Smooth muscle cell (in vitro differentiated cells): ENCODE measurements around the gene LUZP2. TPM values are rescaled to one million over a fixed set of nuclear protein-coding genes. Genes with fewer than 3 reads are reported as not detected.
"Not testable (repeated sequence)": the region's sequence is repeated elsewhere in the genome, so short reads cannot be mapped to it uniquely, and the experiment has no call there.

ENCODE experiments used
- DNase-seq: peaks from one replicate; lab custom pipeline; 2025; ENCODE audit not compliant: unreplicated experiment; lab: John Stamatoyannopoulos, UW
- H2AFZ ChIP-seq: fragments of 200-600 bp; sonication (generic); 2 replicates; pipeline ENCODE4 v1.6.0; 2016; ENCODE audit warnings: antibody characterized with exemption, low read depth, mild to moderate bottlenecking
- H3F3A ChIP-seq: fragments of 200-600 bp; sonication (generic); 2 replicates; pipeline ENCODE4 v1.6.0; 2017; ENCODE audit warnings: antibody characterized with exemption, low read depth
- H3K27ac ChIP-seq: fragments of 200-600 bp; sonication (generic); 2 replicates; pipeline ENCODE4 v1.5.1; 2016; ENCODE audit warnings: low read depth, mild to moderate bottlenecking
- H3K27me3 ChIP-seq: fragments of 200-600 bp; sonication (generic); 2 replicates; pipeline ENCODE4 v1.6.1; 2016; ENCODE audit warnings: low read depth, mild to moderate bottlenecking
- H3K36me3 ChIP-seq: fragments of 200-600 bp; sonication (generic); 2 replicates; pipeline ENCODE4 v1.5.1; 2016; ENCODE audit warnings: low read depth
- H3K4me1 ChIP-seq: fragments of 200-600 bp; sonication (generic); 2 replicates; pipeline ENCODE4 v1.5.1; 2016; ENCODE audit warnings: low read depth
- H3K4me2 ChIP-seq: fragments of 200-600 bp; sonication (generic); 2 replicates; pipeline ENCODE4 v1.6.0; 2016; ENCODE audit warnings: mild to moderate bottlenecking
- H3K4me3 ChIP-seq: fragments of 200-600 bp; sonication (generic); 2 replicates; pipeline ENCODE4 v1.5.1; 2016; ENCODE audit warnings: mild to moderate bottlenecking
- H3K79me2 ChIP-seq: fragments of 200-600 bp; sonication (generic); 2 replicates; pipeline ENCODE4 v1.6.0; 2016; ENCODE audit warnings: low read depth, mild to moderate bottlenecking
- H3K9ac ChIP-seq: fragments of 200-600 bp; sonication (generic); 2 replicates; pipeline ENCODE4 v1.6.0; 2016; ENCODE audit warnings: low read depth
- H3K9me3 ChIP-seq: fragments of 200-600 bp; sonication (generic); replicated peaks from 2 replicates; pipeline ENCODE4 v1.5.1; 2016; ENCODE audit warnings: low read depth
- H4K20me1 ChIP-seq: fragments of 200-600 bp; sonication (generic); 2 replicates; pipeline ENCODE4 v1.6.0; 2016; ENCODE audit warnings: low read depth
- CTCF ChIP-seq: fragments of 200-600 bp; sonication (generic); IDR thresholded peaks from 2 replicates; pipeline ENCODE4 v1.5.1; 2017; ENCODE audit warnings: borderline replicate concordance, mild to moderate bottlenecking, antibody characterized with exemption; ENCODE audit not compliant: insufficient read depth, poor library complexity, severe bottlenecking
- WGBS: methylation state at CpG from one replicate; pipeline ENCODE4 v1.1.7; 2016; ENCODE audit warnings: low lambda C conversion rate; 5-methylcytosine and 5-hydroxymethylcytosine counted together
- polyA plus RNA-seq: library from polyadenylated mRNA; unstranded; fragments of >200 nt; fragmentation: Nextera tagmentation; extraction: Ambion mirVana; gene quantifications from 2 replicates; pipeline ENCODE4 v1.2.1, GENCODE V29; 2016
- total RNA-seq: library from RNA; depleted of rRNA; stranded (reverse); fragments of >200 nt; gene quantifications from 2 replicates; pipeline ENCODE4 v1.2.3, GENCODE V29; 2014

LUZP2 gene
- total and polyA plus RNA-seq, 2 experiments from 2014 or later, result 1.1 to 1.3 TPM

- Histone ChIP-seq H3K9me3 (no peaks in the 10 kb centered on the region), H3K9ac (no peak overlapping the region), H3K4me3 (no peak overlapping the region), H3K27ac (no peak overlapping the region), H3K4me2 (no peak overlapping the region), H3K4me1 (no peaks in the 10 kb centered on the region), H3K36me3 (no peaks in the 10 kb centered on the region), H2AFZ (no peak overlapping the region), H4K20me1 (no peaks in the 10 kb centered on the region), H3K27me3 (no peaks in the 10 kb centered on the region), H3K79me2 (no peaks in the 10 kb centered on the region), H3F3A (no peaks in the 10 kb centered on the region)
- DNase-seq, result no peak
- TF ChIP-seq CTCF, result no peak
- WGBS, result 67% methylated on average over 4 of the region's 4 CpGs
Observed at GRCh38 chr11:24886880-24887619, 390.2 kb downstream of the LUZP2 start.

GRCh38 chr11:24890426-24890825, 393.6 kb downstream of the LUZP2 start:
- H3K27ac ChIP-seq, result no peak overlapping the region
- DNase-seq, result no peak
- H3K36me3 ChIP-seq, result no peaks in the 10 kb centered on the region
- no peak overlapping the region for H3K9ac ChIP-seq
- H3F3A ChIP-seq, result no peaks in the 10 kb centered on the region
- 97% methylated on average over 1 of the region's 1 CpG for WGBS
- H3K79me2 ChIP-seq, result no peaks in the 10 kb centered on the region
- H3K4me3 ChIP-seq, result no peak overlapping the region
- H3K4me1 ChIP-seq, result no peaks in the 10 kb centered on the region
- no peaks in the 10 kb centered on the region for H3K9me3 ChIP-seq
- H3K4me2 ChIP-seq, result no peak overlapping the region
- H3K27me3 ChIP-seq, result no peaks in the 10 kb centered on the region
- H2AFZ ChIP-seq, result no peak overlapping the region
- H4K20me1 ChIP-seq, result no peaks in the 10 kb centered on the region
- no peak for TF ChIP-seq CTCF

- not testable (repeated sequence) for DNase-seq, H3K27me3 ChIP-seq, H3K4me2 ChIP-seq, H3K4me3 ChIP-seq, H3F3A ChIP-seq, H3K79me2 ChIP-seq, H3K36me3 ChIP-seq, H4K20me1 ChIP-seq, H3K9ac ChIP-seq, H2AFZ ChIP-seq, H3K4me1 ChIP-seq, H3K27ac ChIP-seq, H3K9me3 ChIP-seq
- WGBS, result 87% methylated on average over 4 of the region's 4 CpGs
Observed at GRCh38 chr11:24891845-24892492, 395.1 kb downstream of the LUZP2 start.

- Histone ChIP-seq H3K36me3 (no peaks in the 10 kb centered on the region), H3K4me2 (no peak overlapping the region), H3F3A (no peaks in the 10 kb centered on the region), H3K4me3 (no peak overlapping the region), H2AFZ (no peak overlapping the region), H3K9ac (no peak overlapping the region), H3K27ac (no peak overlapping the region), H3K27me3 (no peaks in the 10 kb centered on the region), H3K79me2 (no peaks in the 10 kb centered on the region), H3K9me3 (no peaks in the 10 kb centered on the region), H4K20me1 (no peaks in the 10 kb centered on the region), H3K4me1 (no peaks in the 10 kb centered on the region)
- DNase-seq, result no peak
- no peak for TF ChIP-seq CTCF
- 92% methylated on average over 23 of the region's 32 CpGs for WGBS
Observed at GRCh38 chr11:24896118-24896835, 399.4 kb downstream of the LUZP2 start.
